ENCODE results near the gene TRIM10.

GRCh38 chr6:30160785-30161531, at the start of gene TRIM10:
- TF ChIP-seq CTCF (IDR thresholded peaks at IDR 0.05; ENCODE audit: insufficient read depth, low read length) (no peak), POLR2AphosphoS5 (IDR thresholded peaks at IDR 0.05; ENCODE audit: low read depth) (no peak), GABPA (IDR thresholded peaks at IDR 0.05; ENCODE audit: low read depth) (no peak)

Data from HL-60 (cell line).